Measurements from ENCODE around the gene TRMT2B. TPM values are rescaled to one million over a fixed set of nuclear protein-coding genes. Genes with fewer than 3 reads are reported as not detected.

Gene TRMT2B
- total and polyA plus RNA-seq, 12 donors: 5.8 to 19.8 (median 12.8) TPM

Other genes with a start within 250 kb of the TRMT2B start
- 10 to 100 TPM in 7 of 9 donors, 1 to 10 TPM in 2; 8.2 to 17.0 (median 14.1) TPM for gene CSTF2, start 231.7 kb downstream of the TRMT2B start, total RNA-seq
- gene CSTF2, start 231.7 kb downstream of the TRMT2B start, polyA plus RNA-seq: 10 to 100 TPM in 1 of 3 donors, 1 to 10 TPM in 2; 3.3 to 14.8 (median 3.6) TPM
- gene NOX1, start 177.8 kb downstream of the TRMT2B start, total RNA-seq: not detected
- under 1 TPM in 2 of 3 donors, not detected in 1; 0.07 to 0.16 TPM for gene NOX1, start 177.8 kb downstream of the TRMT2B start, polyA plus RNA-seq
- 1 to 10 TPM in 3 of 9 donors, under 1 TPM in 6; 0.22 to 2.6 (median 0.81) TPM for gene XKRX, start 123.2 kb downstream of the TRMT2B start, total RNA-seq
- under 1 TPM; 0.16 to 0.47 (median 0.18) TPM for gene XKRX, start 123.2 kb downstream of the TRMT2B start, polyA plus RNA-seq
- gene ARL13A, start 82.4 kb downstream of the TRMT2B start, total RNA-seq: not detected
- not detected for gene ARL13A, start 82.4 kb downstream of the TRMT2B start, polyA plus RNA-seq
- 1 to 10 TPM in 5 of 9 donors, under 1 TPM in 2, not detected in 2; 0.32 to 2.1 (median 1.3) TPM for gene TMEM35A, start 26.8 kb upstream of the TRMT2B start, total RNA-seq
- gene TMEM35A, start 26.8 kb upstream of the TRMT2B start, polyA plus RNA-seq: 1 to 10 TPM in 2 of 3 donors, under 1 TPM in 1; 0.61 to 3.5 (median 1.0) TPM
- gene CENPI, start 46.1 kb upstream of the TRMT2B start, total RNA-seq: 1 to 10 TPM in 3 of 9 donors, under 1 TPM in 6; 0.06 to 9.2 (median 0.69) TPM
- gene CENPI, start 46.1 kb upstream of the TRMT2B start, polyA plus RNA-seq: 1 to 10 TPM in 1 of 3 donors, under 1 TPM in 2; 0.16 to 1.5 (median 0.27) TPM
- gene DRP2, start 167.7 kb upstream of the TRMT2B start, total RNA-seq: under 1 TPM in 5 of 9 donors, not detected in 4; 0.04 to 0.30 (median 0.21) TPM
- gene DRP2, start 167.7 kb upstream of the TRMT2B start, polyA plus RNA-seq: under 1 TPM; 0.24 to 0.32 (median 0.26) TPM
- under 1 TPM in 2 of 9 donors, not detected in 7; 0.27 to 0.33 TPM for gene TAF7L, start 239.2 kb upstream of the TRMT2B start, total RNA-seq
- under 1 TPM; 0.15 to 0.24 (median 0.16) TPM for gene TAF7L, start 239.2 kb upstream of the TRMT2B start, polyA plus RNA-seq

All from adrenal gland (tissue), 12 donors.